HG02623 (cell line): ENCODE results near the gene ASIC3.

Source experiments
- ATAC-seq: cut with Tn5 transposase; IDR thresholded peaks from one replicate; pipeline ENCODE4 v1.9.1; 2021; ENCODE audit warnings: moderate library complexity; ENCODE audit not compliant: unreplicated experiment

The ASIC3 gene

GRCh38 chr7:151056666-151057505 lies 8.6 kb downstream of the ASIC3 start:
- no peak for ATAC-seq

DNA sequence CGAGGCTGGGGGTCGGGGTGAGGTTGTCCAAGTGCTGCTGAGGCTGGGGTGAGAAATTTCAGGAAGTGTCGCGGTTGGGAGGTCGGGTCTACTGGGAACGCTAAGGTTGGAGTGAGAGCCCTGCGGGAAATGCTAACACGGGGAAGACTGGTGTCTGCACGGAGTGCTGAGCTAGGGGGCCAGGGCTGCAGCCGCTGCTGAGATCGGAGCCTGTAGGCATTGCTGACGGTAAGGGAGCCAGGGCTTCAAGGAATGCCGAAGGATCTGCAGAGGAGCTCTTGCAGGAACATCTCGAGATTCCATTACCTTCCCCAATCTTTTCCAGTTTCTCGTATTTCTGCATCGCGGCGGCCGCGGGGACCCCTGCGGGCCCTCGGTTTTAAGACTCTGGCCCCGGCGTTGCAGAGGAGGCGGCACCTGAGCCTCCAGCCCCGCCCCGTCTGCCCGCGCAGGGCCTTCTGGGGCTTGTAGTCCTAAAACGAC lies 9.2 kb downstream of the ASIC3 start, which contains the start of gene CDK5:
TSS of gene CDK5 (minus strand) at position 392 of the 483 bp plus-strand sequence. CDS start at position 343, 49 bp downstream.
- ATAC-seq: peak; percentile 2

DNA sequence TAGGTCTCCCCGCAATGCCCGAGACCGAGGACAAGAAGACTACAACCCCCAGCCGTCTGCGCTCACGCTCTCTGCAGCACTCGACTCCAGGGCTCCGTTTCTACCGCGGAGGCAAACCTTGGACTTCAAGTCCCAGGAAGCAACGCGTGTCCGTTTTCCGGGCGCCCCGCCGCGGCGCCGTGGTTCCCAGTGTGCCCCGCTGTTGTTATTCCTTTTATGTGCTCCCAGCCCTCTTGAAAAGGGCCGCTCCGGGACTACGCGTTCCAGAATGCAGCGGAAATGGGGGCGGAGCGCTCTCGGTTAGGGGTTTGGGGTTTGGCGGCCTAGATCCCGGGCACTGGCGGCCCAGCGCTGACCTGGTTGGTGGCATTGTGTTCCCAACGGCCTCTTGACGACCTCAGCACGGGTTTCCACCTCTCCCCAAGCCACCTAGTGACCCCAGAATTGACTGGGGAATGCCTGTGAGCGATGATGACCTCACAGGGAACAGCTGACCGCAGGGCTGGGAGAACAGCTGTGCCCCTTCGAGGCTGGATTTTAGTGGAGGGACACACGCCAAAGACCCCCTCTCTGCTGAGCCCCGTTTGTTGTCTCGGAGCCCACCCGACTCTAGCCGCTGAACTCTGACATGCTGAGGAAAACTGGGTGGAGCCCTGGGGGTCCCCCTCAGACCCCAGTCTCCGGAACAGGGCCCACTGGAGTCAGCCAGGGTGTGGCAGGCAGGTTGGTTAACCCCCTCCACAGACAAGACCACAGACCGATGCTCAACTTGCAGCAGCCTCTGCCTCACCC lies 9.9 kb downstream of the ASIC3 start:
- peak; percentile 87 for ATAC-seq

- no peak for ATAC-seq
These were observed 10.5 kb downstream of the ASIC3 start for GRCh38 chr7:151058781-151059366.

GRCh38 chr7:151059367-151060112 lies 11.2 kb downstream of the ASIC3 start, which contains the start of gene SLC4A2:
TSS of gene SLC4A2 (plus strand) at chr7:151059589. CDS start at chr7:151061988, 2,399 bp downstream.
- peak; percentile 24 for ATAC-seq

DNA sequence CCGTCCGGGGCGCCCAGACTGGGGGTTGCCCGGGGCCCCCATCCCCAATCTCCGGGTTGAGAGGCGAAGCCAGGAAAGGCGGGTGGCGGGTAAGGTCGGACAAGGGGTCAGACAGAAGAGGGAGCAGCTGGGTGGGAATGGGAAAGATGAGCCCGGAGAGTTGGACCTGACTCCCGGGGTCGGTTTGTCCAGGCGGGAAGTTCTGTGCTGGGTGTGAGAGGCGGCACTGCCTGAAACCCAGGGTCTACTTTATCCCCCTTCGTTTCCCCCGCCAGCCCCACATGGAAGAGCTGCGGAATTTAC lies 11.7 kb downstream of the ASIC3 start:
- no peak for ATAC-seq

DNA sequence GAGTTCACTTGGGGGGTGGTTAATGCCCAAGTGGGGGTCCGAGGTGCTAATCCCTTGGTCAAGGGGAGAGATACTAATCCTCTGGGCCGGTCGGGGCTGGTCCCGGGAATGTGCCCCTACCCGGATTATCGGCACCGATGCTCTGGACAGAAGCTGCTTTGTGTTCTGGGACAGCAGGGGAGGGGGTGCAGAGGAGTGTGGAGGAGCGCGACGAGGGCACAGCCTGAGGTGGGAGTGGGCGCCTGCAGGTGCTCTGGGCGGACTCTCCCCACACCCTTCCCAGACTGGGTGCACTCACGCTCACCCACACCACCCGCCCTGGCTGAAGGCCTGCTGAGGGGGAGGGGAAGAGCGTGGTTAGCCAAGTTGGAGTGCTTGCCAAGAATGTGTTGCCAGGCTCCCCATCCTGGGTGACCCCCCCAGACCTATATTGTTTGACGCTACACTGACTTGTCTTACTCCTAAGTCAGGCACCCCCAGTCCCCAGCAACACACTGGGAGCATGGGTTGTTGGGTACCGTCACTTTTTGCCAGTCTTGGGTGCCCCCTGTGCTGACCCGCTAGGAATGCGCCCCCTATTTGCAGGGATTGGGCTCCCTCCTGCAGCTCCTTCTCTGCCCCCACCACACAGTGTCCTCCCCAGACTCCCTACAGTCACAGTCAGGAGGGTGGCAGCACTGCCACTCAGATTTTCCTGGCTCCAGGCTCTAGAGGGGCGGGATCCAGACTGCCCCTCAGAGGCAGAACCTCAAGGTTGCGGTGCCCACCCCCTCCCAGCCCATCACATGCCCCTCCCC lies 12.3 kb downstream of the ASIC3 start:
- ATAC-seq: no peak

DNA sequence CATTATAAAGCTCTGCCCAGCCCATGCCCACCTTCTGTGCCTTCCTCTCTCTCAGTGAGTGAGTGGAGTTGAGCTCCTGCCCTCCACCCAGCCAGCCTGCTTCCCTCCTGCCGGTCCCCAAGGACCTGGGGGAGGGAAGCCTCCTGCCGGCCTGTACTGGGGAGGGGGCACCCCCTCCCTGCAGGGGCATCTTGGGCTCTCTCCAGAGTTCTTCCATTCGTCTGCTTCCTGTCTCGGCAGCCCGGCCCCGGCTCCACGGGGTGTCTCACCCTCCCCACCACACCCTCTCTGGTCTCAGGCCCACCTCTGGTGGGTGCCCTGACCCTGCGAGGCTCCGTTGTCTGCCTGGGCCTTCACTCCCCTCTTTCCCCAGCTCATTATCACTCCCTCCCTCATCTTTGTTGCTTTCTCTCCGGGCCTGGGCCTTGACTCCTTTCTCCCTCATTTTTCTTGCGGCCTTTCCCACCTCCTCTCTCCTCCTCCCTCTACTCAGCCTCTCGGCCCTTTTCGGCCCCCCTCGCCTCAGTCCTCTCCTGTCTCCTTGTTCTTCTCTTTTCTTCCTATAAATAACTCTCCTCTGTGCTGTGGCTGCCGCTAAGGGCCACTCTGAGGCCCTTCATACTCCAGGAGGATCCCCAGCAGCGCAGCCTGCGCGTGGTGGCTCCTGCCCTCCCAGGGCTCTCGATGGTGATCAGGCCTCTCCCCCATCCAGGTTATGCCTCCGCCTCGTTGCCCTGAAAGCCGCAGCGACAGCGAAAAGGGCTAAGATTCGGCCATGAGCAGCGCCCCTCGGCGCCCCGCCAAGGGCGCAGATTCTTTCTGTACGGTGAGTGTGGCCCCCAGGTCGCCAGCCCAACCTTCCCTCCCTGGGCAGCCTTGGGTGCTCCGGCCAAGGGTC lies 13.1 kb downstream of the ASIC3 start:
- no peak for ATAC-seq

DNA sequence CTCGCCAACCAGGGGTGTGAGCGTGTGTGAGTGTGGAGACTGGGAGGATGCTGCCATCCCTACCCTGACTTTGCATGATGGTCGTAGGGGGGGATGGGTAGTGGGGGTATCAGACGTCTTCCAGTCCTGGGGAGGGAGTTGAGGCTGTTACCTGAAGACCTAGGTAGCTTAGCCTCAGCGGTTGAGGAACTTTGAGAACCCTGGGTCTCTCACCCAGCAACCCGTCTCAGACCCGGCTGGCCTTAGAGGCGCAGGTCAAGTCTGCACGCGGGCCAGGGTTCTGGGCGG lies 13.7 kb downstream of the ASIC3 start:
- ATAC-seq: no peak

- ATAC-seq: no peak
These were observed 14.3 kb downstream of the ASIC3 start for GRCh38 chr7:151062399-151063211.

DNA sequence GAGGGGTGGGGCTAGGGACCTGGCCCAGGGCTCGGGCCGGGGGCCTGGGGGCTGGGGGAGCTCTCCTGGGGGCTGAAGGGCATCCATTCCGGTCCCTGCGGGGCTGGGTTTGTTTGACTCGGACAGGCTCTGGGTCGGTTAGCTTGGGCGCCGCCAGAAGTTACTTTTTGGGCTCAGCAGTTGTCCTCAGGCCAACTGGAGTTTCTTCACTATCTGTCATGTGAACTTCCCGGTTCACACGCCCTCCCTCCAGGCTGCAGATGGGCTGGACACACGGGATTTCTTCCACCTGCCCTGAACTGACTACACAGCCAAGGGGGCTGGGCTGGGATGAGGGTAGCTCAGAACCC lies 14.9 kb downstream of the ASIC3 start:
- no peak for ATAC-seq

DNA sequence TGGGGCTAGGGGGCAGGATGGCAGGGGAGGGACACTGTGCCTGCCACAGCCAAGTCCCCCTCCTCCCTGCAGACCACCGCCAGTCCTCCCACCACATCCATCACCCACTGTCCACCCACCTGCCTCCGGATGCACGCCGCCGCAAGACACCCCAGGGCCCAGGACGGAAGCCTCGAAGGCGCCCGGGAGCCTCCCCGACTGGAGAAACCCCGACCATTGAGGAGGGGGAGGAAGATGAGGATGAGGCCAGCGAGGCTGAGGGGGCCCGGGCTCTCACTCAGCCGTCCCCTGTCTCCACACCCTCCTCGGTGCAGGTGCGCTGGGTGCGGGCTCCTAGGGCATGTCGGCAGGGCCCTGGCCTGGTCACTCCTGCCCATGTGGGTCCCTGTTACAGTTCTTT lies 16.1 kb downstream of the ASIC3 start:
- ATAC-seq: no peak

DNA sequence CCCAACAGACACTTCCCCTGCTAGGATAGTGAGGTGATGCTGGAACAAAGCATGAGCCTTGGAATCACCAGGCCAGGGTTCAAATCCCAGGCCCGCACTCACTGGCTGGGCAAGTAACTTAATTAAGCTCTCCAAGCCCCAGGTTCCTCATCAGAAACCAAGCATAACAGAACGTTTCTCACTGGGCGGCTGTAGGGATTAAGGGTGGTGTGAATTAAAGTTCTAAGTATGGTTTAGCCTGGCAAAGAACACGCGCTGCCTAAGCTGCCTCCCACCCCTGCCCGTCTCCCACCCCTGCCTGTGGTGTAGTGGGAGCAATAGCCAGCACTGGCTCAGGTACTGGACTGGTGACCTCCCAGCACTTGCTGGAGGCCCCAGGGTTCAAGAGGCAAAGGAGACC lies 16.7 kb downstream of the ASIC3 start:
- no peak for ATAC-seq

DNA sequence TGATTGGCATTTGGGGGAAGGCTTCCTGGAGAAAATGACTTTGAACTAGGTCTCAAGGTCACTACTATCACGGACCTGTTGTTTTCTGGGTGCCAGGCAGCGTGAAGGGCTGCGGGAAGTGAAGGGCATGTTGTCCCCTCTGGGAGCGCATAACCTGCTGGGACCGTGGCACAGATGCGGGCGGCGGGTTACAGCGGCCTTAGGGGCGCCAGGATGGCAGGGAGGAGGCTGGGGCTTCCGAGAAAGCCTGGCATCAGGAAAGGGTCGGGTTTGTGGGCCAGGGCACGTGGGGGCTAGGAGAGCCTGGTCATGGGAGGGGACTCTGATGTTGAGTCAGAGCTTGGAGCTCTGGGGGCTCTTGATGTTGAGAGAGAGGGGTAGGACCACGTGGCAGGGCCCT lies 17.2 kb downstream of the ASIC3 start:
- no peak for ATAC-seq

DNA sequence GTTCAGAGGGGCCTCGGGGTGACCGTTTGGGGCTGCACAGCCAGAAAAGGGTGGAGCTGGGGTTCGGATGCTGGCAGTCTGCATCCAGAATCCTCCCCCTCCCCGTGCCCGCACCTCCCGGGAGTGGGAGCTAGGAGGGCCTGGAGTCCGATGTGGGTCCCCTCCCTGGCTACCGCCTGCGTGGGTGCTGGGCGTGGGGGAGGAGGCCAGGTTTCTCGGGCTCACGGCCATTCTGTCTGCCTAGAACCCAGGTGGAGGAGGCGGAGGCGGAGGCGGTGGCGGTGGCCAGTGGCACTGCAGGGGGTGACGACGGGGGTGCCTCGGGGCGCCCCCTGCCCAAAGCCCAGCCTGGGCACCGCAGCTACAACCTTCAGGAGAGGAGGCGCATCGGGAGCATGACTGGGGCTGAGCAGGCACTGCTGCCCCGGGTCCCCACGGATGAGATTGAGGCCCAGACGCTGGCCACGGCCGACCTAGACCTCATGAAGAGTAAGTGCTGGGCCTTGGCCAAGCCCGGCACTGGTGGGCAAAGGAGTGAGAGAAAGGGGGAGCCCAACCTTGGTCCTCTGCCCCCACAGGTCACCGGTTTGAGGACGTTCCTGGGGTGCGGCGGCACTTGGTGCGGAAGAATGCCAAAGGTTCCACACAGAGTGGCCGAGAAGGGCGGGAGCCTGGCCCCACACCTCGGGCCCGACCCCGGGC lies 18.1 kb downstream of the ASIC3 start:
- ATAC-seq: no peak

DNA sequence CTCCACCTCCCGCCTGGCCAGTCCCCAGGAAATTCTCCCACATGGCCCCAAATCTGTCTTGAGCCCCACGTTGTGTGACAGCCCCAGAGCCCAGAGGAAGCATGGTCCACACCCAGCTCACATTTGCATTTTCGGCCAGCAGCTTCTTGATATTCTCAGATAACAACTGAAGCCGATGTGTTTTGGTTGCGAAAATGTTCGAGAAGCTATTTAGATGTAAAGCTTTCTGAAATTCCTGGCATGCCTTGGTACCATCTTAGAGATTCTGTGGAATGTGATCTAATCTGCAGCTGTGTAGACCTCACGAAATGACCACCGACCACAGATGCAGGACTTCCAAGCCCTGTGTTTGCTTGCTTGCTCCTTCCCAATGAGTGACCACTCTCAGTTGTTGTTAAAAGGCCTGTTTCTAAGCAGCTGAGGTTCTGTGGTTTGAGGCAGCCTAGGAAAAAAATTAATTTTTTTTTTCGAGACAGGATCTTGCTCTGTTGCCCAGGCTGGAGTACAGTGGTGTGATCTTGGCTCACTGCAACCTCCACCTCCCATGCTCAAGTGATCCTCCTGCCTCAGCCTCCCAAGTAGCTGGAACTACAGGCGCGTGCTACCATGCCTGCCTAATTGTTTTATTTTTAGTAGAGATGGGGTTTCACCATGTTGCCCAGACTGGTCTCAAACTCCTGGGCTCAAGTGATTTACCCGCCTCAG lies 19.9 kb downstream of the ASIC3 start:
- no peak for ATAC-seq

DNA sequence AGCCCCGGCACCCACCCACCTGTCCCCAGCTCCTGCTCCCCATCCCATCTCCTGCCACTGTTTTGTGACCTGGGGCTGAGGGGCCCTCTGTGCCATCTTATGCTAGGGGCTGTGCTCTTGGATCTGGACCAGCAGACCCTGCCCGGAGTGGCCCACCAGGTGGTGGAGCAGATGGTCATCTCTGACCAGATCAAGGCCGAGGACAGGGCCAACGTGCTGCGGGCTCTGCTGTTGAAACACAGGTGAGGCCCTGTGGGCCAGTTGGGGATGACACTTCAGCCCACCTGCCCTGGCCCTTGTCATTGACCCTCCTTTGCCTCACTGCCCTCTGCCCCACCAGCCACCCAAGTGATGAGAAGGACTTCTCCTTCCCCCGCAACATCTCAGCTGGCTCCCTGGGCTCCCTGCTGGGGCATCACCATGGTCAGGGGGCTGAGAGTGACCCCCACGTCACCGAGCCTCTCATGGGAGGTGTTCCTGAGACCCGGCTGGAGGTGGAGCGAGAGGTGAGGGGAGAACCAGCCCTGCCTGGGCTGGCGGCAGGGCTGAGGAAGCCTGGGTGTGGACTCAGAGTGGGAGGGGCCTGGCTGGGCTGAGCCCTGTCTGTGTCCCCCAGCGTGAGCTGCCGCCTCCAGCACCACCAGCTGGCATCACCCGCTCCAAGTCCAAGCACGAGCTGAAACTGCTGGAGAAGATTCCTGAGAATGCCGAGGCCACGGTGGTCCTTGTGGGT lies 21.7 kb downstream of the ASIC3 start:
- no peak for ATAC-seq
